ENCODE measurements around the gene PRPF6. TPM values are rescaled to one million over a fixed set of nuclear protein-coding genes. Genes with fewer than 3 reads are reported as not detected.

PRPF6 gene
- total and polyA plus RNA-seq, 2 of the 13 experiments (the other 11 are each of a cell fraction or from before 2014, with no cell fraction given), result 63.7 to 101 TPM

- TF ChIP-seq TRAFD1 (CRISPR knock-in tag; IDR thresholded peaks at IDR 0.05; ENCODE audit: borderline replicate concordance), result peak; percentile 72; the same call in 1 of the 2 replicates
- TF ChIP-seq ZNF180 (CRISPR knock-in tag; IDR thresholded peaks at IDR 0.05; ENCODE audit: borderline replicate concordance, low read depth), result no peak
- no peak for TF ChIP-seq ZNF558 (CRISPR knock-in tag; IDR thresholded peaks at IDR 0.05; ENCODE audit: borderline replicate concordance)
- TF ChIP-seq KDM6A (CRISPR knock-in tag; IDR thresholded peaks at IDR 0.05; ENCODE audit: low read depth), result no peak
- peak; percentile 51; the same call in 1 of the 2 replicates for TF ChIP-seq ETV5 (CRISPR knock-in tag; IDR thresholded peaks at IDR 0.05; ENCODE audit: borderline replicate concordance)
- no peak for TF ChIP-seq NFE2 (CRISPR knock-in tag; IDR thresholded peaks at IDR 0.05)
- no peak for TF ChIP-seq PBX3 (CRISPR knock-in tag; IDR thresholded peaks at IDR 0.05; ENCODE audit: borderline replicate concordance)
- TF ChIP-seq KAT8 (CRISPR knock-in tag; IDR thresholded peaks at IDR 0.05), result 0 out of 2 replicates have a peak, but pooled peaks have one; percentile 20
- TF ChIP-seq DPF2 (CRISPR knock-in tag; IDR thresholded peaks at IDR 0.05; ENCODE audit: borderline replicate concordance, low read depth), result peak; percentile 48
- TF ChIP-seq CENPBD1 (CRISPR knock-in tag; IDR thresholded peaks at IDR 0.05; ENCODE audit: borderline replicate concordance, low read depth), result no peak
- peak; percentile 31; the same call in 1 of the 2 replicates for TF ChIP-seq ARID4A (CRISPR knock-in tag; IDR thresholded peaks at IDR 0.05; ENCODE audit: borderline replicate concordance)
- TF ChIP-seq FOXP1 (IDR thresholded peaks at IDR 0.05), result 0 out of 2 replicates have a peak, but pooled peaks have one; percentile 49
- no peak for TF ChIP-seq FOXP1 (CRISPR knock-in tag; IDR thresholded peaks at IDR 0.05)
- no peak for TF ChIP-seq SMARCC2 (IDR thresholded peaks at IDR 0.05)
- no peak for TF ChIP-seq PRPF4 (IDR thresholded peaks at IDR 0.05; ENCODE audit: low read depth, low read length, poor library complexity, severe bottlenecking)
- TF ChIP-seq DZIP1 (CRISPR knock-in tag; IDR thresholded peaks at IDR 0.05), result no peak
- TF ChIP-seq THYN1 (CRISPR knock-in tag; IDR thresholded peaks at IDR 0.05; ENCODE audit: borderline replicate concordance, low read depth), result no peak
- peak; percentile 30; the same call in 1 of the 2 replicates for TF ChIP-seq ZFX (CRISPR knock-in tag; IDR thresholded peaks at IDR 0.05; ENCODE audit: low read depth)
These were observed 8.4 kb upstream of the PRPF6 start (continued) for GRCh38 chr20:63972312-63973159.

All from HepG2 (cell line).